Activated gamma-delta T cell treated with Interleukin-2 at 50 U/mL for 16 hours (primary cell): ENCODE measurements around the gene PPP1R3A.

Experiments used
- DNase-seq: peaks from one replicate; pipeline ENCODE4 v3.0.0-alpha.2; 2020

PPP1R3A gene

DNA sequence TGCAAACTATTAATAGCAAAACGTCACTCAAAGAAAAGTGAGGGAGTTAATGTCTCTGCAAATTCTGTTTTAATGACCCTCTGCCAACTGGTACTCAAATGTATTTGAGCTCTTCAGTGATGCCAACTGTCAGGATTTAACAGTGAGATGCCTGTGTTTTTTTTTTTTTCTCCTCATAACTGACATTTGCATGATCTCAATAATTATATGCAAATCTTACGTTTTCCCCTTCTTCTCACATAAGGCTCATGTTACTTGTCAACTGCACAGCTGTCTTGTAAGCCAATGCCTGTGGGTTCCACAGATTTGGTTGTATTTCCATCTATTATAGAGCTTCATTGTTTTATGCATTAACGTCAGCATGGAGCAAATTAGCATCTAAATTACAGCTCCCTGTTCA lies 38.2 kb downstream of the PPP1R3A start:
- no peak for DNase-seq

DNA sequence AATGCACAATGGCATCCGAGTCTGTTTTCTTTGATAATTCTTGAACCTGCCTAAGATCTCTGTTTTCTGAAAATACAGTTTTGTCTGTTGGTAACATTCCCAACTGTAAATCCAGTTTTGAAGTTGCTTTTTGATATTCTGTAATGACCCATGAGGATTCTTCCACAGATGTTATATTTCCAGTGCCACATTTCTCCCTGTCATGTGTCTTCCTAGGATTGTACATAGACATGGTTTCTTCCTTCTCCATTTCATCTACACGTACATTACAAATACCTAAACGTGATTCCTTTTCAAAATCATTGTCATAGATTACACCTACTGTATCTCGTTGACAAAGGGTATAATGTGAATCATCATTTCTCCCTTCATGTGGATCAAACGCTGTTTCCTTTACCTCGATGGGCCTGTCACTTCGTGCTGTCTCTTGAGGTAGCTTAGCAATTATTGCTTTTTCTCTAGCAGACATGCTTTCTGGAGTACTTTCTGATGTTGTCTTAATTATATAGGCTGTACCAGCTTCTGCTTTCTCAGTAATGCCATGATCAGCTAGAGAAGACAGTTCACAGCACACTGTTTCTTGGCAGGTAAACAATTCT lies 40.3 kb downstream of the PPP1R3A start:
- DNase-seq = no peak

DNA sequence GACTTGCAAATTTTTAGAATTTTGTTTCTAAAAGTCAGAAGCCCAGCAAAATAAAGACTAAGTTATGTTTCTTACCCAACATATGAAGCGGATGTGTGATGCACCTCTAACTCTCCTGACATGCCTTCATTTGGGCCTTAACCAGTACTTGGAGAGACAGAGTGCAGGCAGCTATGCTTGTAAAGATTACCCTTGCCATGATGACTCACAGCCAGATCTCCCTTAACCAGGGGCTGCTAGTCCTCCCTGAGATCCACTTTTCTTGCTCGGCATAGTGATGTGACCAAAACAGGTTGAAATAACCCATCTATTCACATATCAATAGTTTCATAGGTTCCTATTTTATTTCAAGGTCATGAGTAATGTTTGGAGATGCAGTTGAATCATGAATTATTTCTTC lies 43.6 kb downstream of the PPP1R3A start:
- DNase-seq = no peak

DNA sequence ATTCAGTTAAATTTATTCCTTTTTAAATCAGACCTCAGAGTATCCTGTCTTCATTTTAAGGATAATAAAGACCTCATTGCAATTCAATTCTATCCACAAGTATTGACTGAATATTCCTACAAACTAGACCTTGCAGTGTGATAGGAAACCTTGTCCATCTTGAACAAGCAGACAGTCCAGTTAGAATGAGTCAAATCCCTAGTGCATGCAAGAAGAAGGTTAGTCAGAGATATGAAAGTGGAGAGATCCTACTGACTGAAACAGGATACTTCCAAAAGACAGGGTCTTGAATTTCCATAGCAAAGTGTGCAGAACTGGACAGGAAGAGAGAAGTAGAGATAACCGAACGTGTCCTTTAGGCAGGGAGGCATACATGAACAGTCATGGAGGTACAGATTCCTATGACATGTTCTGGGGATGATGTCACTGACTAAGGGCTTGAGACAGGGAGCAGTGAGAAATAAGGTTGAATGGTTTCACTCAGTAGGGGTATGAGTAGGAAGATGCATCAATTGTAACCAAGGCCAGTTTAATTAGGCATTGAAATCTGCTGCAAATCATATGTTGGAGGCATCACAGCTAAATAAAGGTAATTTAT lies 45.2 kb downstream of the PPP1R3A start:
- DNase-seq = no peak

DNA sequence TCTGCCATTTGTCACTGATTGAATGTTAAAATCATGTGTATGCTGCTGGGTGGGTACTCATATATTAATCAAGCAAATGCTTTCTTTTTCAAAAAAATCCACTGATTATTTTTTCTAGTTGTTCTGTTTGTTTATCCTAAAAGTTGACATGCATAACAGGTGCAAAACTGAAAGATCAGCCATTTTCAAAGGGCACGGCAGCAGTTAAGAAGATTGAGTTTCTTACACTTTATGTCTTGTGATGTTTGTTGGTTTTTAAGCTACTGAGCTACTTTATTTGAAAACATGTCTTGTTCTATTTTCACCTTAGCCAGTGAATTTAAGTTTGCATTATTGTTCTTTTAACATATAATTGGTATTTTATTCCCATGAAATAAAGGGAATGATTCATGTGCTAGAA lies 45.8 kb downstream of the PPP1R3A start:
- DNase-seq = no peak

DNA sequence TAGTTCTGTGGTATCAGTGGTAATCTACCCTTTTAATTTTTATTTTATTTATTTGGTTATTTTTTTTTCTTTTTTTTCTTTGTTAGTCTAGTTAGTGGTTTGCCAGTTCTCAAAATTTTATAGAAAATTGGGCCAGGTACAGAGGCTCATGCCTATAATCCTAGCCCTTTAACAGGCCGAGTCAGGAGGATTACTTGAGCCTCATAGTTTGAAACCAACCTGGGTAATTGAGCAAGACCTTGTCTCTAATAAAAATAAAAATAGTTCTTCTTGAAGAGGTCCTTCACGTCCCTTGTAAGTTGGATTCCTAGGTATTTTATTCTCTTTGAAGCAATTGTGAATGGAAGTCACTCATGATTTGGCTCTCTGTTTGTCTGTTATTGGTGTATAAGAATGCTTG lies 51.5 kb downstream of the PPP1R3A start:
- no peak for DNase-seq

DNA sequence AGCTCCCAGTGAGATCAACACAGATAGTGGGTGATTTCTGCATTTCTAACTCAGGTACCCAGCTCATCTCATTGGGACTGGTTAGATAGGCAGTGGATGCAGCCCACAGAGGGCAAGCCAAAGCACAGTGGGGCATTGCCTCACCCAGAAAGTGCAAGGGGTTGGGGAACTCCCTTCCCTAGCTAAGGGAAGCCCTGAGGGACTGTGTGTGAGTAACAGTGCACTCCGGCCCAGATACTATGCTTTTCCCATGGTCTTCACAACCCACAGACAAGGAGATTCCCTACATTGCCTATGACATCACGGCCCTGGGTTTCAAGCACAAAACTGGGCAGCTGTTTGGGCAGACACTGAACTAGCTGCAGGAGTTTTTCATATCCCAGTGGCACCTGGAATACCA lies 62.8 kb downstream of the PPP1R3A start:
- no peak for DNase-seq

DNA sequence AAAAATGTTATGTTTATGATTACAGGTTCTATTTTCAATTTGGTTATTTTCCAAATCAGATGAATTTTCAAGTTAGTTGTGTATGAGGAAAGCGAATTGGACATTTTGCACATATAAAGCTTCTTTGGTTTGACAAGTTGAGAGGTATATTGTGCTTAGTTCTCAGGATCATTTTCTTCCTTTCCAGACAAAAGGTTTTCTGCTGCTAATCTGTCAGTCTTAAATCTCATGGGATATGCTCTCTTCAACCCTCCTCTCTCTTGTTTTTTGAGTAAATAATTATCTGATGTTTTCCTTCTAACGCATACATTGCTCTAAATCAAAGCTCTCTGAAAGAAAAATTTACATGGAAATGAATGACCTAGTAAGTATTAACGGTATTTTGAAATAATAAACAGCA lies 77.9 kb downstream of the PPP1R3A start:
- DNase-seq = no peak

DNA sequence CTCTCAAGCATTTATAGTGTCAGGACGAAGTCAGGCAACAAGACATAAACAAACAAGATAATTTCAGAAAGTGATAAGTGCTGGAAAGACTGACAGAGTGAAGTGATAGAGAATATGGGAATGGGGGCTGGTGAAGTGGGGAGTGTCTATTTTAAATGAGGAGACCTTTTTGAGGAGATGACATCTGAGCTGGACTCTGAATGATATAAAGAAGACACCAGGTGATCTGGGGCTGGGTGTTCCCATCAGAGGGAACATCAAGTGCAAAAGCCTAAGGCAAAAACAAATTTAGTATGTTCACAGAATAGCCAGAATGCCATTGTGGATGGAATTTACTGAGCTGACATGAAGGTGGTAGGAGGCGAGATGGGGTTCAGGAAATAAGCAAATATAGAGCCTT lies 83.4 kb downstream of the PPP1R3A start:
- no peak for DNase-seq

DNA sequence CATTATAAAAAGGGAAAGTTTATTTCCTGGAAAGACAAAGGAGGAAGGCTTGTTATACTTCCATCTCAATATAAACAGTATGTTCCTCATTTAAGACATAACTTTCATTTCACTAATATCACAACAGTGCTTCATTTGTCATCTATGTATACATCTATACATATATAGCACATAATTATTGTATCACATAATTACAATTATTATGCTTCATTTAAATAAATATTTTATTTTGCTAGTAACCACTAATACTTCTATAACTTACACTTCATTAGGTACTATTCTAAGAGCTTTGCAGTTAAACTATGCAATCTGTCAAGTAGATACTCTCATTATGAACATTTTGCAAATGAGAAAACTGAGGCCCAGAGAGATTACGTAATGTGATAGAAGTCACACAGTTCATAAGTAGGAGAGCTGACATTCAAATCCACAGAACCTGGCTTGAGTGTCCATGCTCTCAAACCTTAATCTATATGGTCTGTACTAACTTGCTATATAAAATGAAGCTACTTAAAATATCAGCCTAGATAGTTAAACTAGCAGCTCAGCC lies 86.5 kb downstream of the PPP1R3A start:
- DNase-seq = no peak

DNA sequence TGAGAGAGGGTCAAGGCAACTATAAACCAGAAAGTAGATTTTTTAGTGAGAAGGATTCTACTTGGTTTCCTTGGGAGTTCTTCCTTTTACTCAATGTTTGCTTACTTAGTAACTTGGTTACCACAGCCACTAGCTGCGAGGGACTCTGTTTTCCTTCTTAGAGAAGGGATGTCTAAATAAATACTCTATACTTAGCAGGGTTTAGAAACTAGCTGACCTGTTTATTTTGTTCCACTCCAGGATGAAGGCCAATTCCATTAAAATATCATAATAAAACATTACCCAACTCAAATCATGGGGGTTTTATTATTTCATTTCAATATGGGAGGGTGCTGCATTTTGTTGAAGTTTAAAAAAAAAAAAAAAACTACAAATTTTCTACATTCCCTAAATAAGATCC lies 87.3 kb downstream of the PPP1R3A start:
- DNase-seq = no peak

DNA sequence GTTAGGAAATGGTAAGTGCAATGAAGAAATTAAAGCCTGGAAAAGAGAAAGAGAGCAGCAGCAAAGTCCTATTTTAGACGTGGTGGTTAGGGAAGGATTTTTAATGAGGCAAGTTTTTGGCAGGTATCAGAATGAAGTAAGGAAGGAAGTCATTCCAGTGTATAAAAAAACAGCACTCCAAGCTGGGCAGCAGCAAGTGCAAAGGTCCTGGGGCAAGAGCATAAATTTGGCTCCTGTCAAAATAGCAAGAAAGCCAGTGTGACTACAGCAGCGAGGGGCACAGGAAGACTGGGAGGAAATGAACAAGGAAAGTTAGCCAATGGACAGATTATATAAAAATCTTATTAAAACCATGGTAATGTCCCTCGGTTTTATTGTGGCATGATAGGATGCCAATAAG lies 90.2 kb downstream of the PPP1R3A start:
- DNase-seq = no peak
